ENCODE measurements around the gene SERGEF. TPM values are rescaled to one million over a fixed set of nuclear protein-coding genes. Genes with fewer than 3 reads are reported as not detected.

The SERGEF gene
- polyA plus RNA-seq, 3 donors, result 14.3 to 33.7 (median 33.3) TPM

GRCh38 chr11:17781626-17782025, 231.2 kb downstream of the SERGEF start:
- H3K27me3 Mint-ChIP-seq (ENCODE audit: low read depth in 3 of 3), result peaks cover 0 to 4% (median 2%) of the 10 kb centered on the region in 3 donors
- no peak overlapping the region for H3K4me3 Mint-ChIP-seq
- no peak overlapping the region for H3K4me2 ChIP-seq (replicated peaks; ENCODE audit: extremely low read depth, low read length, poor library complexity, severe bottlenecking)
- no peaks in the 10 kb centered on the region for H3K79me2 ChIP-seq (ENCODE audit: insufficient read depth, low read length)
- intact Hi-C loops (cut with micrococcal nuclease), result no loop called here
- peaks cover 0 to 4% of the 10 kb centered on the region in 2 donors for H3K36me3 ChIP-seq (replicated peaks in 1 of 2; ENCODE audit: control insufficient read depth in 1 of 2, insufficient read depth in 2 of 2, low read length in 2 of 2)
- H3K36me3 Mint-ChIP-seq, result peaks cover 0 to 3% of the 10 kb centered on the region in 2 donors
- H4K20me1 ChIP-seq (ENCODE audit: insufficient read depth, low read length), result no peaks in the 10 kb centered on the region
- H3K4me3 ChIP-seq (replicated peaks in 1 of 3; ENCODE audit: low read depth in 2 of 3, low read length in 3 of 3), result no peak overlapping the region
- no peak overlapping the region for H2AFZ ChIP-seq (ENCODE audit: insufficient read depth, low read depth, low read length, poor library complexity, severe bottlenecking)
- no peak overlapping the region for H3K9ac ChIP-seq (ENCODE audit: insufficient read depth, low read length, poor library complexity, severe bottlenecking)
- H3K4me1 ChIP-seq (ENCODE audit: control insufficient read depth in 1 of 2, insufficient read depth in 2 of 2, low read length in 2 of 2), result no peaks in the 10 kb centered on the region
- no peaks in the 10 kb centered on the region for H3K9me3 ChIP-seq (replicated peaks in 1 of 2; ENCODE audit: control insufficient read depth in 1 of 2, insufficient read depth in 1 of 2, low read length in 2 of 2)
- peaks cover 0 to 2% (median 0%) of the 10 kb centered on the region in 7 donors for H3K9me3 Mint-ChIP-seq
- no peaks in the 10 kb centered on the region for H3K4me1 Mint-ChIP-seq
- no peak for TF ChIP-seq CTCF (IDR thresholded peaks at IDR 0.05)
- H3K27ac ChIP-seq (ENCODE audit: low read depth in 1 of 2, low read length in 2 of 2), result no peak overlapping the region
- no peak for DNase-seq
- H3K27me3 ChIP-seq (ENCODE audit: control insufficient read depth in 2 of 2, insufficient read depth in 2 of 2, low read length in 2 of 2), result no peaks in the 10 kb centered on the region
- H3K27ac Mint-ChIP-seq, result no peak overlapping the region
- WGBS (ENCODE audit: insufficient coverage), result 94% methylated on average over 3 of the region's 12 CpGs

DNA sequence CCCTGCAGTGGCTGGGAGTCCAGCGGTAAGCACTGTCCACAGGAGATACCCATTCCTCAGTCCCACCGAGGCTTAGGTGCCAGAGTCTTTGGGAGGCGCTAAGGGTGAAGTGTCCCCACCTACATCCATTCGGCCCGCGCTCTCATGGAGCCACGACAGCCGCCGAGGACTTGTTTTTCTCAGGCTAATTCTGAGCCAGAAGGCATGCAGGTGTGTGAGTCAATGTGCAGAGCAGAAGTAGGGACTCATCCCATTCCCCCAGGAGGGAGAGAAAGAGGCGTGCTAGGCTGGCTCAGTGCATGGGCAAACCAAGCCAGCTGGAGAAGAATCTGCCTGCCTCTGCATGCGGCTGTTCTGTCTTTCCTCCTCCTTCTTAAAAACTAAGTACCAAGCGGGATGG, 231.6 kb downstream of the SERGEF start:
- Histone ChIP-seq H4K20me1 (ENCODE audit: insufficient read depth, low read length) (no peaks in the 10 kb centered on the region), H3K36me3 (replicated peaks in 1 of 2; ENCODE audit: control insufficient read depth in 1 of 2, insufficient read depth in 2 of 2, low read length in 2 of 2) (peaks cover 0 to 2% of the 10 kb centered on the region in 2 donors), H3K9ac (ENCODE audit: insufficient read depth, low read length, poor library complexity, severe bottlenecking) (no peak overlapping the region), H3K9me3 (replicated peaks in 1 of 2; ENCODE audit: control insufficient read depth in 1 of 2, insufficient read depth in 1 of 2, low read length in 2 of 2) (no peaks in the 10 kb centered on the region), H3K79me2 (ENCODE audit: insufficient read depth, low read length) (no peaks in the 10 kb centered on the region), H3K27me3 (ENCODE audit: control insufficient read depth in 2 of 2, insufficient read depth in 2 of 2, low read length in 2 of 2) (no peaks in the 10 kb centered on the region), H3K4me3 (replicated peaks in 1 of 3; ENCODE audit: low read depth in 2 of 3, low read length in 3 of 3) (no peak overlapping the region), H3K4me2 (replicated peaks; ENCODE audit: extremely low read depth, low read length, poor library complexity, severe bottlenecking) (no peak overlapping the region), H3K4me1 (ENCODE audit: control insufficient read depth in 1 of 2, insufficient read depth in 2 of 2, low read length in 2 of 2) (no peaks in the 10 kb centered on the region), H3K27ac (ENCODE audit: low read depth in 1 of 2, low read length in 2 of 2) (no peak overlapping the region), H2AFZ (ENCODE audit: insufficient read depth, low read depth, low read length, poor library complexity, severe bottlenecking) (no peak overlapping the region)
- intact Hi-C loops (cut with micrococcal nuclease), result no loop called here
- peaks cover 0 to 4% (median 2%) of the 10 kb centered on the region in 3 donors for H3K27me3 Mint-ChIP-seq (ENCODE audit: low read depth in 3 of 3)
- H3K9me3 Mint-ChIP-seq, result peaks cover 0 to 2% (median 0%) of the 10 kb centered on the region in 7 donors
- no peak for TF ChIP-seq CTCF (IDR thresholded peaks at IDR 0.05)
- H3K4me3 Mint-ChIP-seq, result no peak overlapping the region
- 85% methylated on average over 6 of the region's 12 CpGs for WGBS (ENCODE audit: insufficient coverage)
- H3K36me3 Mint-ChIP-seq, result peaks cover 0 to 3% of the 10 kb centered on the region in 2 donors
- H3K4me1 Mint-ChIP-seq, result no peaks in the 10 kb centered on the region
- no peak for DNase-seq
- no peak overlapping the region for H3K27ac Mint-ChIP-seq

Data from CD14-positive monocyte (primary cell).